K562 (cell line): ENCODE data around the gene SAE1. TPM values are rescaled to one million over a fixed set of nuclear protein-coding genes. Genes with fewer than 3 reads are reported as not detected.
A peak's percentile ranks its signal among the peaks of the same experiment; 100 is the strongest.

Experiments
- ATAC-seq: fragments of 200-7000 bp; cut with Tn5 transposase; 3 replicates; pipeline ENCODE4 v1.9.1; 2020; ENCODE audit warnings: moderate library complexity
- BruUV-seq: library from RNA; stranded (reverse); fragments of 400-500 nt; replicated peaks from 2 replicates; lab custom pipeline; 2021; lab: Mats Ljungman, UMichigan
- CTCF ChIA-PET: fragments of 300-600 bp; formaldehyde crosslinking; extraction: SDS; loops from one replicate; lab custom pipeline; 2021; ENCODE audit warnings: low intra/inter-chr PET ratio; lab: Yijun Ruan, JAX
- POLR2A ChIA-PET: fragments of 300-600, 350-650 bp; sonication (Branson Sonifier 250); formaldehyde crosslinking; extraction: SDS; loops from one replicate; lab custom pipeline; 2021; ENCODE audit warnings: antibody characterized with exemption, inconsistent platforms; lab: Yijun Ruan, JAX
- DNase-seq, 4 experiments: peaks; one replicate each; pipeline versions ENCODE4 v3.0.0 to v3.0.0-alpha.2; 2011 to 2018; ENCODE audit warnings: low spot score in 3 of 4, mixed read lengths in 3 of 4; ENCODE audit errors: extremely low read depth in 1 of 4
- FAIRE-seq: peaks from 2 replicates; lab custom pipeline; 2011; peaks lifted over from hg19 to GRCh38; lab: Jason Lieb, UNC
- H2AFZ ChIP-seq: 2 replicates; pipeline ENCODE4 v1.6.0; 2011; ENCODE audit warnings: low read depth, low read length, control low read depth, inconsistent platforms
- H3K27ac ChIP-seq: fragments of 200-600 bp; 3 replicates; pipeline ENCODE4 v1.8.0; 2011; ENCODE audit warnings: low read depth, mild to moderate bottlenecking, control low read depth, inconsistent platforms, low read length, moderate library complexity, mixed read lengths; ENCODE audit errors: extremely low read depth
- H3K27me3 ChIP-seq, 2 experiments: fragments of 300-600 bp in 1 of 2; 2 replicates in 1 of 2; 3 replicates in 1 of 2; pipeline versions ENCODE4 v1.6.0 to v1.8.0; 2011; ENCODE audit warnings: inconsistent platforms in 2 of 2, low read length in 2 of 2, mild to moderate bottlenecking in 1 of 2, mixed read lengths in 1 of 2, moderate library complexity in 1 of 2; ENCODE audit not compliant: control insufficient read depth in 2 of 2, insufficient read depth in 2 of 2
- H3K36me3 ChIP-seq: fragments of 300-600 bp; 3 replicates; pipeline ENCODE4 v1.8.0; 2011; ENCODE audit warnings: mild to moderate bottlenecking, low read length, inconsistent platforms; ENCODE audit not compliant: control insufficient read depth, insufficient read depth
- H3K4me1 ChIP-seq, 2 experiments: fragments of 200-600 bp in 1 of 2; replicated peaks in 1 of 2; 2 replicates in 1 of 2; 3 replicates in 1 of 2; pipeline versions ENCODE4 v1.5.1 to v1.8.0; 2011; ENCODE audit warnings: inconsistent platforms in 2 of 2, low read length in 2 of 2, mild to moderate bottlenecking in 1 of 2, mixed read lengths in 1 of 2, moderate library complexity in 1 of 2; ENCODE audit not compliant: control insufficient read depth in 2 of 2, insufficient read depth in 2 of 2
- H3K4me2 ChIP-seq: 2 replicates; pipeline ENCODE4 v1.6.1; 2011; ENCODE audit warnings: low read length, control low read depth, inconsistent platforms, mixed read lengths; ENCODE audit not compliant: insufficient read depth
- H3K4me3 ChIP-seq: fragments of 200-600 bp; sonication (generic), shearing (Covaris generic); 2 replicates; pipeline ENCODE4 v1.5.1; 2016; ENCODE audit warnings: control low read depth, inconsistent platforms
- H3K79me2 ChIP-seq: fragments of 200-600 bp; 3 replicates; pipeline ENCODE4 v1.8.0; 2011; ENCODE audit warnings: low read length, inconsistent platforms; ENCODE audit not compliant: control insufficient read depth, insufficient read depth
- H3K9ac ChIP-seq, 2 experiments: 2 replicates each; pipeline versions ENCODE4 v1.6.0 to v1.6.1; 2011; ENCODE audit warnings: low read depth in 2 of 2, low read length in 2 of 2, control low read depth in 1 of 2, inconsistent platforms in 1 of 2, mild to moderate bottlenecking in 1 of 2, mixed read lengths in 1 of 2; ENCODE audit not compliant: insufficient read depth in 1 of 2
- H3K9me1 ChIP-seq: one replicate; pipeline ENCODE4 v1.6.0; 2011; ENCODE audit warnings: inconsistent platforms, mild to moderate bottlenecking, low read length, moderate library complexity; ENCODE audit not compliant: control insufficient read depth, insufficient read depth
- H3K9me3 ChIP-seq: replicated peaks from 2 replicates; pipeline ENCODE4 v1.5.1; 2011; ENCODE audit warnings: low read depth, low read length, inconsistent platforms; ENCODE audit not compliant: control insufficient read depth, insufficient read depth
- H4K20me1 ChIP-seq: replicated peaks from 2 replicates; pipeline ENCODE4 v1.6.1; 2011; ENCODE audit warnings: low read length, inconsistent platforms, mixed read lengths; ENCODE audit not compliant: control insufficient read depth, insufficient read depth
- CBFA2T3 ChIP-seq: fragments of 450-650 bp; IDR thresholded peaks from 2 replicates; pipeline ENCODE4 v1.6.1; 2017
- CEBPB ChIP-seq: fragments of 450-650 bp; IDR thresholded peaks from 2 replicates; pipeline ENCODE4 v1.6.1; 2016; ENCODE audit warnings: missing genetic modification characterization, missing compliant biosample characterization
- E2F6 ChIP-seq, 2 experiments: IDR thresholded peaks; 2 replicates each; pipeline ENCODE4 v1.6.1; 2011; ENCODE audit warnings: borderline replicate concordance in 1 of 2, control low read depth in 1 of 2, low read depth in 1 of 2, low read length in 1 of 2, mild to moderate bottlenecking in 1 of 2, mixed read lengths in 1 of 2, moderate library complexity in 1 of 2; ENCODE audit not compliant: insufficient read depth in 1 of 2, insufficient read length in 1 of 2, poor library complexity in 1 of 2, severe bottlenecking in 1 of 2; ENCODE audit errors: extremely low read depth in 1 of 2
- FOXP4 ChIP-seq: sonication (generic); formaldehyde crosslinking; IDR thresholded peaks from 2 replicates; pipeline ENCODE4 v1.8.0; 2022; ENCODE audit warnings: mild to moderate bottlenecking, missing genetic modification reagents, borderline replicate concordance
- HNRNPL ChIP-seq: fragments of 200-400 bp; formaldehyde crosslinking; IDR thresholded peaks from 2 replicates; pipeline ENCODE4 v1.6.1; 2017; ENCODE audit warnings: low read depth, mild to moderate bottlenecking, low read length
- KAT7 ChIP-seq: sonication (generic); formaldehyde crosslinking; IDR thresholded peaks from 2 replicates; pipeline ENCODE4 v1.8.0; 2022; ENCODE audit warnings: missing genetic modification reagents, mild to moderate bottlenecking, borderline replicate concordance
- MED1 ChIP-seq: sonication (generic); formaldehyde crosslinking; IDR thresholded peaks from 2 replicates; pipeline ENCODE4 v1.8.1; 2023; ENCODE audit warnings: missing genetic modification reagents, borderline replicate concordance
- NBN ChIP-seq: fragments of 450-650 bp; IDR thresholded peaks from 2 replicates; pipeline ENCODE4 v1.6.1; 2016; ENCODE audit warnings: low read depth, mild to moderate bottlenecking
- RBM14 ChIP-seq: fragments of 200-400 bp; formaldehyde crosslinking; IDR thresholded peaks from 2 replicates; pipeline ENCODE4 v1.6.1; 2018; ENCODE audit warnings: low read depth, mild to moderate bottlenecking, low read length, moderate library complexity, borderline replicate concordance; ENCODE audit not compliant: insufficient read depth
- SMC3 ChIP-seq: conservative IDR thresholded peaks from 2 replicates; pipeline ENCODE4 v1.6.1; 2011; ENCODE audit warnings: low read depth, low read length, improper control_type of control experiment; ENCODE audit not compliant: insufficient read depth
- TAL1 ChIP-seq: fragments of 450-650 bp; IDR thresholded peaks from 2 replicates; pipeline ENCODE4 v1.6.1; 2016; ENCODE audit warnings: mild to moderate bottlenecking
- ZBTB26 ChIP-seq: fragments of 450-650 bp; formaldehyde crosslinking; IDR thresholded peaks from 2 replicates; pipeline ENCODE4 v1.4.0; 2022; ENCODE audit warnings: missing genetic modification characterization
- ZNF143 ChIP-seq: sonication (generic); formaldehyde crosslinking; IDR thresholded peaks from 2 replicates; pipeline ENCODE4 v1.9.0; 2022; ENCODE audit warnings: mild to moderate bottlenecking, missing genetic modification reagents
- ZNF589 ChIP-seq: fragments of 200-800 bp; sonication (Bioruptor generic); IDR thresholded peaks from 2 replicates; pipeline ENCODE4 v1.6.1; 2016; ENCODE audit warnings: low read depth, missing genetic modification characterization, missing compliant biosample characterization
- whole genome bisulfite sequencing: fragments of 100-300 bp; shearing (Covaris generic); methylation state at CpG from one replicate; pipeline ENCODE4 v1.1.6; 2016; ENCODE audit warnings: low coverage, mixed read lengths; ENCODE audit not compliant: insufficient coverage; ENCODE audit errors: missing lambda C conversion rate; 5-methylcytosine and 5-hydroxymethylcytosine counted together
- in situ Hi-C: fragments of 300-500 bp; cut with MboI; formaldehyde crosslinking; loops from 4 replicates; pipeline ENCODE4 v1.15.0; 2018; ENCODE audit warnings: inconsistent platforms, mixed read lengths
- intact Hi-C: fragments of 100-400 bp; cut with micrococcal nuclease; formaldehyde crosslinking; loops from 2 replicates; pipeline ENCODE4 v1.14.2; 2022
- polyA plus RNA-seq, 8 experiments: library from polyadenylated mRNA; depleted of rRNA in 4 of 8; stranded (reverse) in 5 of 8; unstranded in 3 of 8; fragments of >200 nt; fragmentation: Nextera tagmentation in 2 of 8; fragmentation: Illumina TruSeq in 1 of 8; extraction: Ambion mirVana in 2 of 8; extraction: Trizol in 1 of 8; gene quantifications; 2 replicates each; pipeline versions ENCODE4 v1.2.1 to v1.2.3, GENCODE V29; 2011 to 2014; ENCODE audit warnings: inconsistent platforms in 1 of 8, missing spikeins in 1 of 8
- total RNA-seq, 7 experiments: library from RNA; depleted of rRNA in 6 of 7; stranded (reverse); fragments of >200 nt in 6 of 7; fragmentation: Illumina TruSeq in 2 of 7; extraction: Trizol in 2 of 7; gene quantifications; 2 replicates each; pipeline versions ENCODE4 v1.2.1 to v1.2.3, GENCODE V29; 2011 to 2021; ENCODE audit warnings: low replicate concordance in 1 of 7

SAE1 gene
- total and polyA plus RNA-seq, 9 of the 15 experiments (the other 6 are each of a cell fraction or from before 2014, with no cell fraction given), result 82.8 to 299 (median 217) TPM

- Histone ChIP-seq H3K9me1 (no peaks in the 10 kb centered on the region), H3K4me1 (peaks cover 25 to 72% of the 10 kb centered on the region in 2 experiments), H2AFZ (peak overlapping the region; percentile 11), H3K4me2 (peak overlapping the region; percentile 100), H4K20me1 (peaks cover 17% of the 10 kb centered on the region; the same call in 1 of the 2 replicates), H3K36me3 (peaks cover 5% of the 10 kb centered on the region; the same call in 2 of the 3 replicates), H3K79me2 (peaks cover 47% of the 10 kb centered on the region), H3K9me3 (no peaks in the 10 kb centered on the region), H3K27me3 (no peaks in the 10 kb centered on the region; a peak in 1 of 5 replicates), H3K27ac (peak overlapping the region; percentile 93), H3K9ac (peak overlapping the region; percentile 87 to 99), H3K4me3 (peak overlapping the region; percentile 100)
- ChIA-PET CTCF (interaction anchor here (0.6 to 1.1 kb wide), 3 partner anchors 14 to 161 kb away, joined by 3 read pairs; no protein-coding TSS in a partner anchor), POLR2A (interaction anchor here (0.6 to 4.9 kb wide), 3 partner anchors 14 to 92 kb away, joined by 3 to 112 read pairs (median 4); no protein-coding TSS in a partner anchor)
- intact Hi-C loops, result no loop called here
- no peak for FAIRE-seq
- ATAC-seq, result peak; percentile 2
- BruUV-seq, result no TSS peak
- in situ Hi-C loops, result no loop called here
- DNase-seq, result peak; percentile 84 to 87 (median 84)
- 0% methylated on average over 24 of the region's 84 CpGs for WGBS
- TF ChIP-seq TAL1 (0 out of 2 replicates have a peak, but pooled peaks have one; percentile 6), ZNF589 (CRISPR knock-in tag) (0 out of 2 replicates have a peak, but pooled peaks have one; percentile 44), CBFA2T3 (0 out of 2 replicates have a peak, but pooled peaks have one; percentile 4), ZNF143 (CRISPR knock-in tag) (no peak), FOXP4 (CRISPR knock-in tag) (peak; percentile 81; the same call in 1 of the 2 replicates), HNRNPL (0 out of 2 replicates have a peak, but pooled peaks have one; percentile 26), ZBTB26 (CRISPR knock-in tag) (peak; percentile 50; the same call in 1 of the 2 replicates), RBM14 (no peak), KAT7 (0 out of 2 replicates have a peak, but pooled peaks have one; percentile 18), E2F6 (IDR thresholded peaks at IDR 0.05; ENCODE audit: borderline replicate concordance in 1 of 2, extremely low read depth in 1 of 2, insufficient read depth in 1 of 2, insufficient read length in 1 of 2, low read depth in 1 of 2, low read length in 1 of 2, poor library complexity in 1 of 2, severe bottlenecking in 1 of 2) (peak; percentile 15 to 79), NBN (peak; percentile 34), CEBPB (tag) (no peak), MED1 (CRISPR knock-in tag) (no peak), SMC3 (0 out of 2 replicates have a peak, but pooled peaks have one; percentile 30)
Observed at GRCh38 chr19:47230054-47230920, 99.7 kb downstream of the SAE1 start.
